Natural killer cell (primary cell): ENCODE data around the gene TDO2. TPM values are rescaled to one million over a fixed set of nuclear protein-coding genes. Genes with fewer than 3 reads are reported as not detected.

Experiments
- ATAC-seq, 3 donors: fragments of 150-1000 bp in 2 of 3; fragments of 200-7000 bp in 1 of 3; cut with Tn5 transposase; 1 replicate in 1 of 3; 2 replicates in 2 of 3; pipeline ENCODE4 v1.10.0; 2021; ENCODE audit warnings: mild to moderate bottlenecking in 2 of 3, moderate library complexity in 2 of 3
- DNase-seq, 2 donors: peaks; one replicate each; pipeline versions ENCODE4 v3.0.0 to v3.0.0-alpha.2; 2013 to 2021; ENCODE audit warnings: mixed read lengths in 1 of 2
- H3K27ac ChIP-seq: one replicate; pipeline ENCODE4 v1.5.1; 2013; ENCODE audit warnings: mild to moderate bottlenecking, low read length
- H3K27me3 ChIP-seq: one replicate; pipeline ENCODE4 v1.6.1; 2013; ENCODE audit warnings: low read length; ENCODE audit not compliant: control insufficient read depth, insufficient read depth
- H3K36me3 ChIP-seq: one replicate; pipeline ENCODE4 v1.6.1; 2013; ENCODE audit warnings: low read length; ENCODE audit not compliant: control insufficient read depth, insufficient read depth
- H3K4me1 ChIP-seq: one replicate; pipeline ENCODE4 v1.6.1; 2013; ENCODE audit warnings: low read length; ENCODE audit not compliant: control insufficient read depth, insufficient read depth
- H3K4me3 ChIP-seq: one replicate; pipeline ENCODE4 v1.5.1; 2013; ENCODE audit warnings: low read length
- H3K9me3 ChIP-seq: one replicate; pipeline ENCODE4 v1.6.1; 2013; ENCODE audit warnings: low read length; ENCODE audit not compliant: control insufficient read depth, insufficient read depth
- H3K27ac Mint-ChIP-seq, 2 donors: one replicate each; pipeline ENCODE4 v1.8.0; 2022; ENCODE audit warnings: mild to moderate bottlenecking in 2 of 2, mixed read lengths in 2 of 2, moderate library complexity in 1 of 2
- H3K27me3 Mint-ChIP-seq, 2 donors: one replicate each; pipeline ENCODE4 v1.8.0; 2022; ENCODE audit warnings: low read depth in 2 of 2, mixed read lengths in 2 of 2
- H3K36me3 Mint-ChIP-seq: one replicate; pipeline ENCODE4 v1.8.0; 2022; ENCODE audit warnings: mixed read lengths
- H3K4me1 Mint-ChIP-seq, 2 donors: one replicate each; pipeline ENCODE4 v1.8.0; 2022; ENCODE audit warnings: mixed read lengths in 2 of 2
- H3K4me3 Mint-ChIP-seq: one replicate; pipeline ENCODE4 v1.8.0; 2022; ENCODE audit warnings: mild to moderate bottlenecking, moderate library complexity, mixed read lengths
- H3K9me3 Mint-ChIP-seq, 2 donors: one replicate each; pipeline ENCODE4 v1.8.0; 2022; ENCODE audit warnings: mixed read lengths in 2 of 2
- CTCF ChIP-seq: fragments of 200-600 bp; IDR thresholded peaks from one replicate; pipeline ENCODE4 v1.8.0; 2022; ENCODE audit warnings: antibody characterized with exemption
- WGBS: methylation state at CpG from one replicate; pipeline ENCODE4 v1.1.7; 2013; ENCODE audit warnings: missing lambda C conversion rate; ENCODE audit not compliant: insufficient coverage; 5-methylcytosine and 5-hydroxymethylcytosine counted together
- intact Hi-C: fragments of 100-400 bp; cut with micrococcal nuclease; formaldehyde crosslinking; loops from one replicate; pipeline ENCODE4 v1.14.2; 2022
- total RNA-seq, 4 donors: library from RNA; stranded (reverse); fragments of 120-200 nt in 1 of 4; gene quantifications; one replicate each; pipeline versions ENCODE4 v1.2.3 to v1.2.4, GENCODE V29; 2013 to 2022

Gene TDO2
- total RNA-seq, 3 donors from 2014 or later (not counting 1 experiment from before 2014, with no cell fraction given) = not detected

GRCh38 chr4:155911905-155912304 lies 8.4 kb downstream of the TDO2 start:
- peaks cover 0 to 3% of the 10 kb centered on the region in 2 donors for H3K9me3 Mint-ChIP-seq
- no peak for TF ChIP-seq CTCF
- no peak overlapping the region for H3K27ac ChIP-seq
- no peak for DNase-seq
- H3K27ac Mint-ChIP-seq = no peak overlapping the region
- no peaks in the 10 kb centered on the region for H3K36me3 ChIP-seq
- intact Hi-C loops = no loop called here
- no peaks in the 10 kb centered on the region for H3K4me1 Mint-ChIP-seq
- peaks cover 3 to 18% of the 10 kb centered on the region in 2 donors for H3K27me3 Mint-ChIP-seq
- WGBS = 69% methylated on average over 1 of the region's 1 CpG
- no peaks in the 10 kb centered on the region for H3K9me3 ChIP-seq
- H3K27me3 ChIP-seq = no peaks in the 10 kb centered on the region
- H3K36me3 Mint-ChIP-seq = no peaks in the 10 kb centered on the region
- no peak for ATAC-seq
- no peaks in the 10 kb centered on the region for H3K4me1 ChIP-seq
- H3K4me3 Mint-ChIP-seq = no peak overlapping the region
- H3K4me3 ChIP-seq = no peak overlapping the region

GRCh38 chr4:155914782-155915181 lies 11.3 kb downstream of the TDO2 start:
- Mint-ChIP-seq H3K27ac (no peak overlapping the region), H3K4me1 (no peaks in the 10 kb centered on the region), H3K4me3 (no peak overlapping the region), H3K9me3 (peaks cover 0 to 3% of the 10 kb centered on the region in 2 donors), H3K27me3 (peaks cover 7 to 10% of the 10 kb centered on the region in 2 donors), H3K36me3 (no peaks in the 10 kb centered on the region)
- Histone ChIP-seq H3K4me3 (no peak overlapping the region), H3K4me1 (no peaks in the 10 kb centered on the region), H3K27ac (no peak overlapping the region), H3K9me3 (no peaks in the 10 kb centered on the region), H3K27me3 (no peaks in the 10 kb centered on the region), H3K36me3 (no peaks in the 10 kb centered on the region)
- ATAC-seq (no peak), DNase-seq (no peak)
- no peak for TF ChIP-seq CTCF
- intact Hi-C loops = no loop called here
- 79% methylated on average over 4 of the region's 5 CpGs for WGBS

GRCh38 chr4:155921597-155921996 lies 18.1 kb downstream of the TDO2 start:
- Histone ChIP-seq H3K4me3 (no peak overlapping the region), H3K27me3 (no peaks in the 10 kb centered on the region), H3K27ac (no peak overlapping the region), H3K9me3 (no peaks in the 10 kb centered on the region), H3K4me1 (no peaks in the 10 kb centered on the region), H3K36me3 (peaks cover 5% of the 10 kb centered on the region)
- H3K36me3 Mint-ChIP-seq = no peaks in the 10 kb centered on the region
- H3K27ac Mint-ChIP-seq = no peak overlapping the region
- no peak for TF ChIP-seq CTCF
- no peaks in the 10 kb centered on the region for H3K4me1 Mint-ChIP-seq
- no peak overlapping the region for H3K4me3 Mint-ChIP-seq
- DNase-seq = no peak
- peaks cover 2% of the 10 kb centered on the region in 2 donors for H3K9me3 Mint-ChIP-seq
- ATAC-seq = no peak
- H3K27me3 Mint-ChIP-seq = peaks cover 0 to 4% of the 10 kb centered on the region in 2 donors
- WGBS = 83% methylated on average over 1 of the region's 1 CpG
- intact Hi-C loops = no loop called here

GRCh38 chr4:155924637-155925036 lies 21.1 kb downstream of the TDO2 start:
- H3K36me3 Mint-ChIP-seq = peaks cover 9% of the 10 kb centered on the region
- H3K27ac ChIP-seq = no peak overlapping the region

More at GRCh38 chr4:155924637-155925036, 21.1 kb downstream of the TDO2 start:
- Mint-ChIP-seq H3K4me1 (no peaks in the 10 kb centered on the region), H3K4me3 (no peak overlapping the region), H3K27me3 (no peaks in the 10 kb centered on the region), H3K27ac (no peak overlapping the region), H3K9me3 (peaks cover 2% of the 10 kb centered on the region in 2 donors)
- Histone ChIP-seq H3K9me3 (no peaks in the 10 kb centered on the region), H3K27me3 (no peaks in the 10 kb centered on the region), H3K36me3 (peaks cover 5% of the 10 kb centered on the region), H3K4me3 (no peak overlapping the region), H3K4me1 (no peaks in the 10 kb centered on the region)
- intact Hi-C loops = no loop called here
- WGBS = 77% methylated on average over 3 of the region's 3 CpGs
- no peak for TF ChIP-seq CTCF
- ATAC-seq (no peak), DNase-seq (no peak)
